ENCODE measurements around the gene TIPIN. TPM values are rescaled to one million over a fixed set of nuclear protein-coding genes. Genes with fewer than 3 reads are reported as not detected.
"Not testable (repeated sequence)": the region's sequence is repeated elsewhere in the genome, so short reads cannot be mapped to it uniquely, and the experiment has no call there.

TIPIN gene
- polyA plus RNA-seq, 1 experiment, result 10.4 TPM

DNA sequence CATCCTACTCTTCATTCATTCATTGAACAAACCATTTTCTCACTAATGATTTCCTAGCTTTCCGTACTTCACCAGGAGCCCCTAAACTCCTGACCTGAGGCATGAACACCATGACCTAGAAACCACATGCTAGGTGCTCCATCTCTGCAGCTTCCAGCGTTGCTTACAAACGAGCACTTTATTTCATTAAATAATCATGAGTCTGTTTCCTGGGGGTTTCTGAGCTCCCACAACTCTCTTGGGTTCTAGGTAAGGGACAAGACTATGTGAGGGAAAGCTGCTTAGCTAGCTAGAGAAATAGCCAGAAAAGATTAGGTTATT, 31.5 kb upstream of the TIPIN start:
- DNase-seq (ENCODE audit: low read depth, low spot score), result no peak
- Histone ChIP-seq H3K27me3 (ENCODE audit: control insufficient read depth, insufficient read depth, low read length) (no peaks in the 10 kb centered on the region), H3K9me3 (ENCODE audit: control insufficient read depth, insufficient read depth, low read length) (no peaks in the 10 kb centered on the region; the same call in 1 of the 2 replicates), H3K4me3 (ENCODE audit: low read depth, low read length) (peak overlapping the region; percentile 77), H3K27ac (ENCODE audit: low read depth, low read length) (peak overlapping the region; percentile 86)
- ChIA-PET POLR2A (interaction anchor here (1.3 to 2.4 kb wide), 2 partner anchors 97 to 110 kb away, joined by 3 to 20 read pairs; partner anchors contain the start of gene SNAPC5), CTCF (interaction anchor here (0.8 to 4.6 kb wide), 5 partner anchors 16 to 573 kb away, joined by 3 to 44 read pairs (median 4); partner anchors contain the start of gene SNAPC5)
- TF ChIP-seq, protein P1, sequence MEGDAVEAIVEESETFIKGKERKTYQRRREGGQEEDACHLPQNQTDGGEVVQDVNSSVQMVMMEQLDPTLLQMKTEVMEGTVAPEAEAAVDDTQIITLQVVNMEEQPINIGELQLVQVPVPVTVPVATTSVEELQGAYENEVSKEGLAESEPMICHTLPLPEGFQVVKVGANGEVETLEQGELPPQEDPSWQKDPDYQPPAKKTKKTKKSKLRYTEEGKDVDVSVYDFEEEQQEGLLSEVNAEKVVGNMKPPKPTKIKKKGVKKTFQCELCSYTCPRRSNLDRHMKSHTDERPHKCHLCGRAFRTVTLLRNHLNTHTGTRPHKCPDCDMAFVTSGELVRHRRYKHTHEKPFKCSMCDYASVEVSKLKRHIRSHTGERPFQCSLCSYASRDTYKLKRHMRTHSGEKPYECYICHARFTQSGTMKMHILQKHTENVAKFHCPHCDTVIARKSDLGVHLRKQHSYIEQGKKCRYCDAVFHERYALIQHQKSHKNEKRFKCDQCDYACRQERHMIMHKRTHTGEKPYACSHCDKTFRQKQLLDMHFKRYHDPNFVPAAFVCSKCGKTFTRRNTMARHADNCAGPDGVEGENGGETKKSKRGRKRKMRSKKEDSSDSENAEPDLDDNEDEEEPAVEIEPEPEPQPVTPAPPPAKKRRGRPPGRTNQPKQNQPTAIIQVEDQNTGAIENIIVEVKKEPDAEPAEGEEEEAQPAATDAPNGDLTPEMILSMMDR (IDR thresholded peaks at IDR 0.05; ENCODE audit: low read depth, low read length), result no peak

DNA sequence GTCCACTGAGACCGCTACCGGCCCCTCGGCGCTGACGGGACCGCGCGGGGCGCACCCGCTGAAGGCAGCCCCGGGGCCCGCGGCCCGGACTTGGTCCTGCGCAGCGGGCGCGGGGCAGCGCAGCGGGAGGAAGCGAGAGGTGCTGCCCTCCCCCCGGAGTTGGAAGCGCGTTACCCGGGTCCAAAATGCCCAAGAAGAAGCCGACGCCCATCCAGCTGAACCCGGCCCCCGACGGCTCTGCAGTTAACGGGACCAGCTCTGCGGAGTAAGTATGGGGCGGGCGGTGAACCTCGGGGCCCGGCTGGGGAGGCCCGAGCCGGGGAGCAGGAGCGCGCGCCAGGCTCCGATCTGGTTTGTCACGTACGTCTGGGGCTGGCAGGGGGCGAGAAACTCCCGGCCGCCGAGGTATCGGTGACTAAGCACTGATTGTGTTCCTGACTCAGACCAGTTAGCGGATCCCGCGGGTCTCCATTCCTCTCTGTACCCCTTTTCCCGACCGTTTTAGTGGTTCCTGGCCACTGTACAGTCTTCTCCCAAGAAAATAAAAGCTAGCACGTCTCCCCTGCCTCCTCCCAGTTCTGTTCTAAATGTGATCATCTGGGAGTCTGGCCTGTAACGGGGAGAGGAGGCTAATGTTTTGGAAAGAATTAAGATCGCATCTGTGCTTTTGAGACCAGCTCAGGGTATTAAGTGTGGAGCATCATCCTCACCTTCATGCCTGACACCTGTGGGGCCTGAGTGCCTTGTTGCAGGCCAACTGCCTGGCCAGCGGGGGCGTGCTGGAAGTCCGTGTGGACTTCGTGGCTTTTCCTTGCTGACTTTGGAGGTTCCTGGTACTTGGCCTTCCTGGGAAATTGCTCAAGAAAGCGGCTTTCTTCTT, 30.9 kb upstream of the TIPIN start:
- no peak for DNase-seq (ENCODE audit: low read depth, low spot score)
- CTCF ChIA-PET, result interaction anchor here (0.6 to 4.6 kb wide), 20 partner anchors 9 to 573 kb away, joined by 3 to 44 read pairs (median 4); partner anchors contain the start of gene SNAPC5
- H3K27me3 ChIP-seq (ENCODE audit: control insufficient read depth, insufficient read depth, low read length), result no peaks in the 10 kb centered on the region
- POLR2A ChIA-PET, result interaction anchor here (0.6 to 2.4 kb wide), 6 partner anchors 9 to 125 kb away, joined by 3 to 20 read pairs (median 4); partner anchors contain the start of genes RPL4, SNAPC5 and ZWILCH
- TF ChIP-seq, protein P1 (IDR thresholded peaks at IDR 0.05; ENCODE audit: low read depth, low read length), result peak; percentile 44
- no peaks in the 10 kb centered on the region; the same call in 1 of the 2 replicates for H3K9me3 ChIP-seq (ENCODE audit: control insufficient read depth, insufficient read depth, low read length)
- peak overlapping the region; percentile 86 for H3K27ac ChIP-seq (ENCODE audit: low read depth, low read length)
- H3K4me3 ChIP-seq (ENCODE audit: low read depth, low read length), result peak overlapping the region; percentile 77

GRCh38 chr15:66386204-66387123, 30.0 kb upstream of the TIPIN start, which contains the start of gene MAP2K1:
Gene MAP2K1 (plus strand): TSS chr15:66386912. CDS start chr15:66387348, 436 bp downstream.
- POLR2A ChIA-PET, result interaction anchor here (0.6 to 2.4 kb wide), 8 partner anchors 8 to 1201 kb away, joined by 3 to 20 read pairs (median 4); partner anchors contain the start of genes CLPX, RPL4, SNAPC5 and ZWILCH
- CTCF ChIA-PET, result interaction anchor here (0.6 to 4.6 kb wide), 18 partner anchors 8 to 461 kb away, joined by 3 to 44 read pairs (median 4); partner anchors contain the start of gene SNAPC5
- TF ChIP-seq, protein P1 (IDR thresholded peaks at IDR 0.05; ENCODE audit: low read depth, low read length), result peak; percentile 67
- no peaks in the 10 kb centered on the region; the same call in 1 of the 2 replicates for H3K9me3 ChIP-seq (ENCODE audit: control insufficient read depth, insufficient read depth, low read length)
- H3K4me3 ChIP-seq (ENCODE audit: low read depth, low read length), result peak within 1 kb of the TSS; percentile 77
- no peaks in the 10 kb centered on the region for H3K27me3 ChIP-seq (ENCODE audit: control insufficient read depth, insufficient read depth, low read length)
- DNase-seq (ENCODE audit: low read depth, low spot score), result peak; percentile 89
- peak within 1 kb of the TSS; percentile 86 for H3K27ac ChIP-seq (ENCODE audit: low read depth, low read length)

DNA sequence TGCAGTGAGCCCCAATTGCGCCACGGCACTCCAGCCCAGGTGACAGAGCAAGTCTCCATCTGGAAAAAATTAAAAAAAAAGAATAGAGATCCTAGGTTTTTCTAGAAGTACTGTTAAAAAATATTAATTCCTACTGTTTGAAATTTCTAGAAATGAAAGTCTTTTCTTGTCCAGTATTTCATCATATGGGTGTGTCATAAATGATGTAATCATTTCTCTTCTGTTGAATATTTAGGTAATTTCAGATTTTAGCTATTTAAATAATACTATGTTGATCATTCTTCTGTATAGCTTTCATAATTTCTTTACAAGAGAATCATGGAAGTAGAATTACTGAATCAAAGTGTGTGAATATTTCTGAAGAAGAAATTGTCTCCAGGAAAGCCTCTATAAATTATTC, 24.9 kb upstream of the TIPIN start:
- H3K4me3 ChIP-seq (ENCODE audit: low read depth, low read length); DNase-seq (ENCODE audit: low read depth, low spot score); H3K27ac ChIP-seq (ENCODE audit: low read depth, low read length); POLR2A ChIA-PET; H3K27me3 ChIP-seq (ENCODE audit: control insufficient read depth, insufficient read depth, low read length); H3K9me3 ChIP-seq (ENCODE audit: control insufficient read depth, insufficient read depth, low read length): not testable (repeated sequence)
- CTCF ChIA-PET, result interaction anchor here (1.0 kb wide), 1 partner anchor 117 kb away, joined by 3 read pairs; no protein-coding TSS in a partner anchor
